Upper lobe of left lung (tissue), 6 donors: Measurements from ENCODE around the gene MACROD2. TPM values are rescaled to one million over a fixed set of nuclear protein-coding genes. Genes with fewer than 3 reads are reported as not detected.

Experiments
- ATAC-seq, 2 donors: fragments of 200-7000 bp; cut with Tn5 transposase; one replicate each; pipeline ENCODE4 v1.9.1; 2022; ENCODE audit warnings: mild to moderate bottlenecking in 2 of 2, moderate library complexity in 2 of 2; ENCODE audit not compliant: low FRiP score in 2 of 2
- DNase-seq, 2 donors: peaks; one replicate each; pipeline ENCODE4 v3.0.0-alpha.2; 2019 to 2020
- H3K27ac ChIP-seq, 4 donors: fragments of 200-600 bp; sonication (generic); one replicate each; pipeline ENCODE4 v1.5.1; 2016 to 2019
- H3K27me3 ChIP-seq, 4 donors: fragments of 200-600 bp; sonication (generic); one replicate each; pipeline ENCODE4 v1.5.1; 2017 to 2019
- H3K36me3 ChIP-seq, 4 donors: fragments of 200-600 bp; sonication (generic); one replicate each; pipeline ENCODE4 v1.5.1; 2016 to 2019
- H3K4me1 ChIP-seq, 4 donors: fragments of 200-600 bp; sonication (generic); one replicate each; pipeline ENCODE4 v1.5.1; 2018 to 2019
- H3K4me3 ChIP-seq, 4 donors: fragments of 200-600 bp; sonication (generic); one replicate each; pipeline ENCODE4 v1.5.1; 2017 to 2019; ENCODE audit warnings: mild to moderate bottlenecking in 2 of 4, moderate library complexity in 1 of 4
- H3K9me3 ChIP-seq, 4 donors: fragments of 200-600 bp; sonication (generic); one replicate each; pipeline ENCODE4 v1.5.1; 2018 to 2019
- EP300 ChIP-seq, 4 donors: sonication (generic); formaldehyde crosslinking; IDR thresholded peaks; one replicate each; pipeline ENCODE4 v1.5.1; 2017; ENCODE audit warnings: antibody characterized with exemption in 4 of 4, control low read depth in 2 of 4
- POLR2A ChIP-seq, 4 donors: fragments of 450-650 bp; IDR thresholded peaks; one replicate each; pipeline ENCODE4 v1.5.1; 2016 to 2017; ENCODE audit warnings: antibody characterized with exemption in 4 of 4, mild to moderate bottlenecking in 2 of 4
- POLR2AphosphoS5 ChIP-seq, 2 donors: sonication (generic); formaldehyde crosslinking; IDR thresholded peaks; one replicate each; pipeline ENCODE4 v1.5.1; 2017; ENCODE audit warnings: antibody characterized with exemption in 2 of 2
- WGBS, 2 donors: methylation state at CpG; one replicate each; pipeline ENCODE4 v1.1.5; 2017 to 2018; 5-methylcytosine and 5-hydroxymethylcytosine counted together
- total RNA-seq, 6 donors: library from RNA; depleted of rRNA in 4 of 6; stranded (reverse); fragments of >200 nt in 4 of 6; gene quantifications; one replicate each; pipeline versions ENCODE4 v1.1.0 to v1.2.1, GENCODE V29; 2016 to 2021
- TF ChIP-seq, protein P1 (sequence below), 6 experiments: fragments of 450-650 bp in 4 of 6; fragments of 200-600 bp in 2 of 6; sonication (generic) in 2 of 6; IDR thresholded peaks; one replicate each; pipeline ENCODE4 v1.5.1; 2016 to 2019; ENCODE audit warnings: antibody characterized with exemption in 6 of 6
- donor health status: DM: no; HTN: no; CAD: no; lungs with moderate emphysema.
- donor health status: DM: no; HTN: yes; CAD: no; lungs with severe emphysema.

Gene MACROD2
- total RNA-seq, 6 donors from 2014 or later: 20.7 to 84.3 (median 36.3) TPM

DNA sequence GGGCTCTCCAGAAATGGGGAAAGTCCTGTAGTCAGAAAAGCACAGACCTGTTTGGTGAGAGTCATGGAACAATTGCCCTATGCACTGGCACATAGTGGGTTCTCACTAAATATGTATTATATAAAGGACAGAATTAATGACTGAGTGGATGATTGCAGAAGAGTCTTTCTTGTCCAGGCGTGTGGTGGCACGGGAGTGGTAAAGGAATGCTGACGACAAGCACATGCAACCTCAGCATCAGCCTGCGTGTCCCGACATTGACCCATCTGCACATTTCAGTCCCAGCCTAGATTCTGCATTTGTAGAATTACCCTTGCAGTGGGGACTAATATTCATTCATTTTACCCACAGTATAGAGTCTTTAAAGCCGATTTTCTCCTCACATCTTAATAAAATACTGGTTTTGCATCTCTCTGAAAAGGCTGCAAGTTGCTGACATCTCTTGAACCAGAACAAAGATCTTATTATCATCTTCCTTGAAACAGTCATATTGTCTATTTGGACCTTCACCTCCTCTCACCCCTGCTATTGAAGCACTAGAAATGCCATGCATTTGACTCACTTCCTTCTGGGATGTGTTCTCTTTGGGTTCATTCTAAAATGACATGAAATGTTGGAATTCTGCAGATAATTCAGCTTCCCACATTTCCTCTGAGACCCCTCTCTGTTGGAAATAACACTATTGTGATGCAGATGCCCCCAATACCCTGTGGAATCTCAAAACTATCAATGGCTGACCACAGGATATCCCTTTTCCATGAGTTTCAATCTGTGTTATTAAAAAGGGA lies 1225.7 kb downstream of the MACROD2 start:
- DNase-seq: no peak
- 81 to 88% methylated on average over 6 of the region's 6 CpGs for WGBS, 2 donors
- Histone ChIP-seq H3K27ac (no peak overlapping the region), H3K36me3 (no peaks in the 10 kb centered on the region), H3K4me1 (no peaks in the 10 kb centered on the region), H3K9me3 (no peaks in the 10 kb centered on the region), H3K4me3 (no peak overlapping the region), H3K27me3 (no peaks in the 10 kb centered on the region)
- TF ChIP-seq, protein P1, sequence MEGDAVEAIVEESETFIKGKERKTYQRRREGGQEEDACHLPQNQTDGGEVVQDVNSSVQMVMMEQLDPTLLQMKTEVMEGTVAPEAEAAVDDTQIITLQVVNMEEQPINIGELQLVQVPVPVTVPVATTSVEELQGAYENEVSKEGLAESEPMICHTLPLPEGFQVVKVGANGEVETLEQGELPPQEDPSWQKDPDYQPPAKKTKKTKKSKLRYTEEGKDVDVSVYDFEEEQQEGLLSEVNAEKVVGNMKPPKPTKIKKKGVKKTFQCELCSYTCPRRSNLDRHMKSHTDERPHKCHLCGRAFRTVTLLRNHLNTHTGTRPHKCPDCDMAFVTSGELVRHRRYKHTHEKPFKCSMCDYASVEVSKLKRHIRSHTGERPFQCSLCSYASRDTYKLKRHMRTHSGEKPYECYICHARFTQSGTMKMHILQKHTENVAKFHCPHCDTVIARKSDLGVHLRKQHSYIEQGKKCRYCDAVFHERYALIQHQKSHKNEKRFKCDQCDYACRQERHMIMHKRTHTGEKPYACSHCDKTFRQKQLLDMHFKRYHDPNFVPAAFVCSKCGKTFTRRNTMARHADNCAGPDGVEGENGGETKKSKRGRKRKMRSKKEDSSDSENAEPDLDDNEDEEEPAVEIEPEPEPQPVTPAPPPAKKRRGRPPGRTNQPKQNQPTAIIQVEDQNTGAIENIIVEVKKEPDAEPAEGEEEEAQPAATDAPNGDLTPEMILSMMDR (IDR thresholded peaks at IDR 0.05): no peak
- no peak for ATAC-seq

DNA sequence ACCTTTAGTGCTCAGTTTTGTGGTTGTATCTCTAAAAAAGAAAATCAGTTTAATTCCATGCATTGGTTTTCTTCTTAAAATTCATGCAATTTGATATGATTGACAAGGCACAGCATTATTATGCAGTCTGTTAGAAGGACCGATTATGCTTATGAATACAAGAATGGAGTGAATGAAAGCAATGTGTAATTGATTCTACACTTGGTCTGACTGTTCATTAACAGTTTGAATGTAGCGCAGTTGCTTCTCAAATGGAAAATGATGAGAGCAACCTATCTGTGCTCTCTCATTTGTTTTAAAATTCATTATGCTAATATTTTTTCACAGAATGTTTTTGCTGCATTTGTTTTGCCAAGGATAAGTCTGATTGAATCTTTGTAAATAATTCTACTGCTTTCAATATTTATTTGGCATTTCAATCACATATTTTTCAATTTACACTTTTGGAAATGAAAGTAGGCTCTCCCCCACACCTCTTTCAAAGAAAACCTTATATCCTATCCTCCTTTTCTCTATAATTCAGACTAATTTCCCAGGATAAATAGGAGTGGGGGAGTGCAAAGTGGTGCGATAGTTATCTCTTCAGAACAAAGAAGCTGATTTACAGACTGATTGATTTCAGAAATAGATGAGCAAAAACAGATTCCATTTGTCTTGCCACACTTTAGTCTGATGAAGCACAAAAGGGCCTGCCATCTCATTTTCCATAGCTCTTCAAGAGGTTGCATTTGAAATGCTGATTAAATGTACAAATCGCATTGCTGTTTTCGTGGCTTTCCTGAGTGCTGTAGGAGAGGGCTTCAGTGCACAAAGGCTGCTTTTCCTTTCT lies 1227.4 kb downstream of the MACROD2 start:
- no peaks in the 10 kb centered on the region for H3K9me3 ChIP-seq
- TF ChIP-seq EP300 (IDR thresholded peaks at IDR 0.05) (no peak), POLR2A (IDR thresholded peaks at IDR 0.05) (no peak), POLR2AphosphoS5 (IDR thresholded peaks at IDR 0.05) (no peak)
- TF ChIP-seq, protein P1 (IDR thresholded peaks at IDR 0.05): no peak
- ATAC-seq: no peak
- no peak overlapping the region for H3K27ac ChIP-seq
- DNase-seq: no peak
- H3K36me3 ChIP-seq: no peaks in the 10 kb centered on the region
- H3K27me3 ChIP-seq: no peaks in the 10 kb centered on the region
- H3K4me3 ChIP-seq: no peak overlapping the region
- WGBS, 2 donors: 79 to 84% methylated on average over 5 of the region's 5 CpGs
- no peaks in the 10 kb centered on the region for H3K4me1 ChIP-seq

DNA sequence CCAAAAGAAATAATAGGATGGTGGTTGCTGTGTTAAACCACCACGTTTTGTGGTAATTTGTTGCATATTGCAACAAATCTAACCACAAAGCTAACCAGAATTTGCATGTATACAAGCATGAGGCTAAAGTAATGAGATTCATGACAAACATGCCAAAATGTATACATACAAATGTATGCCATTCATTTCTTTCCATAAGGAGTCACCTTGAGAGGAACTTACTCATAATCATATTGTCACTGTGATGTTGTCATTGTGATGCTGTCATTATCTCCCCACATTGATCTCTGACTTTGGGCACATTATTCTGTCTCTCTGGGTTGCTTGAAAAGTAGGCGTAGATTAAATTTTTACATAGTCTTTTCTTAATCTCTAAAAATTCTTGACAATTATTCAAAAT lies 1228.9 kb downstream of the MACROD2 start:
- WGBS, 2 donors: 86 to 88% methylated on average over 2 of the region's 2 CpGs
- TF ChIP-seq POLR2A (IDR thresholded peaks at IDR 0.05) (no peak), EP300 (IDR thresholded peaks at IDR 0.05) (no peak), POLR2AphosphoS5 (IDR thresholded peaks at IDR 0.05) (no peak)
- TF ChIP-seq, protein P1 (IDR thresholded peaks at IDR 0.05): no peak
- no peaks in the 10 kb centered on the region for H3K9me3 ChIP-seq

DNA sequence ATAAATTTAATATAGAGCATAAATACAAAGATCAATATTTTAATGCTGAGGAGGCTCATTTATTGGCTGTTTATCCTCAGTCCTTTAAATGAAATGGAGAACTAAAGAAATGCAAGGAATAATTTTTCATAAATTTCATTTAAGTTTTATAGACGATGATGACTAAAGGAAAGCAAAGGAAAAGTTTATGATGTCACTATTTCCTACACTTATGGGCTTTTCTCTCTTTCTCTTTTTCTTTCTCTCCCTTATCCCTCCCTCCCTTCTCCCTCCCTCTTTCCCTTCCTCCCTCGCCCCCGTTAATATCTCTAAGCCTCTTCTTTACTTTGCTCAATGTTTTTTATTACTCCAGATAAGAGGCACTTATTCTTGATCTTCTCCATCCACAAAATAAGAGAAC lies 1231.8 kb downstream of the MACROD2 start:
- Histone ChIP-seq H3K27ac (no peak overlapping the region), H3K9me3 (no peaks in the 10 kb centered on the region), H3K27me3 (no peaks in the 10 kb centered on the region), H3K36me3 (no peaks in the 10 kb centered on the region), H3K4me1 (peaks cover 0 to 4% (median 0%) of the 10 kb centered on the region in 4 donors), H3K4me3 (no peak overlapping the region)
- ATAC-seq: no peak
- DNase-seq: no peak
- WGBS, 2 donors: 77 to 91% methylated on average over 3 of the region's 3 CpGs
- TF ChIP-seq EP300 (IDR thresholded peaks at IDR 0.05) (no peak), POLR2AphosphoS5 (IDR thresholded peaks at IDR 0.05) (no peak), POLR2A (IDR thresholded peaks at IDR 0.05) (no peak)
- TF ChIP-seq, protein P1 (IDR thresholded peaks at IDR 0.05): no peak

More for the DNA sequence above, 1228.9 kb downstream of the MACROD2 start:
- no peaks in the 10 kb centered on the region for H3K36me3 ChIP-seq
- no peak for ATAC-seq
- H3K4me3 ChIP-seq: no peak overlapping the region
- H3K27ac ChIP-seq: no peak overlapping the region
- no peaks in the 10 kb centered on the region for H3K4me1 ChIP-seq
- no peak for DNase-seq
- H3K27me3 ChIP-seq: no peaks in the 10 kb centered on the region
